MCF 10A (cell line): ENCODE measurements around the gene LPP. TPM values are rescaled to one million over a fixed set of nuclear protein-coding genes. Genes with fewer than 3 reads are reported as not detected.

Experiments
- BruUV-seq: library from RNA; stranded (reverse); fragments of 400-500 nt; replicated peaks from 2 replicates; lab custom pipeline; 2021; lab: Mats Ljungman, UMichigan
- CTCF ChIA-PET: fragments of 300-600 bp; sonication (Branson Sonifier 250); formaldehyde crosslinking; extraction: SDS; loops from one replicate; lab custom pipeline; 2021; ENCODE audit warnings: antibody characterized with exemption, inconsistent platforms; lab: Yijun Ruan, JAX
- POLR2A ChIA-PET: fragments of 300-600, 350-650 bp; sonication (Branson Sonifier 250); formaldehyde crosslinking; extraction: SDS; loops from one replicate; lab custom pipeline; 2020; ENCODE audit warnings: antibody characterized with exemption, inconsistent platforms; lab: Yijun Ruan, JAX
- DNase-seq: peaks from one replicate; pipeline ENCODE4 v3.0.0-alpha.2; 2018; ENCODE audit not compliant: unreplicated experiment
- H3K27ac Mint-ChIP-seq: one replicate; pipeline ENCODE4 v1.8.0; 2022; ENCODE audit warnings: mild to moderate bottlenecking, low read depth, mixed read lengths; ENCODE audit not compliant: unreplicated experiment
- H3K27me3 Mint-ChIP-seq: one replicate; pipeline ENCODE4 v1.8.0; 2022; ENCODE audit warnings: mixed read lengths; ENCODE audit not compliant: insufficient read depth, unreplicated experiment
- H3K36me3 Mint-ChIP-seq: one replicate; pipeline ENCODE4 v1.8.0; 2022; ENCODE audit warnings: mild to moderate bottlenecking, moderate library complexity, mixed read lengths; ENCODE audit not compliant: insufficient read depth, unreplicated experiment
- H3K4me1 Mint-ChIP-seq: one replicate; pipeline ENCODE4 v1.8.0; 2022; ENCODE audit warnings: mixed read lengths; ENCODE audit not compliant: insufficient read depth, unreplicated experiment
- H3K4me3 Mint-ChIP-seq: one replicate; pipeline ENCODE4 v1.8.0; 2022; ENCODE audit warnings: mild to moderate bottlenecking, moderate library complexity, mixed read lengths; ENCODE audit not compliant: unreplicated experiment
- H3K9me3 Mint-ChIP-seq: one replicate; pipeline ENCODE4 v1.8.0; 2022; ENCODE audit warnings: mixed read lengths; ENCODE audit not compliant: unreplicated experiment
- intact Hi-C: fragments of 100-400 bp; cut with micrococcal nuclease; formaldehyde crosslinking; loops from 2 replicates; pipeline ENCODE4 v1.14.1; 2022
- total RNA-seq: library from RNA; stranded (reverse); gene quantifications from 2 replicates; pipeline ENCODE4 v1.2.3, GENCODE V29; 2022
- TF ChIP-seq, protein P1 (sequence below): fragments of 200-600 bp; IDR thresholded peaks from one replicate; pipeline ENCODE4 v1.8.0; 2022; ENCODE audit warnings: antibody characterized with exemption, mild to moderate bottlenecking; ENCODE audit not compliant: unreplicated experiment

LPP gene
- total RNA-seq, 1 experiment from 2014 or later, result 117 TPM

DNA sequence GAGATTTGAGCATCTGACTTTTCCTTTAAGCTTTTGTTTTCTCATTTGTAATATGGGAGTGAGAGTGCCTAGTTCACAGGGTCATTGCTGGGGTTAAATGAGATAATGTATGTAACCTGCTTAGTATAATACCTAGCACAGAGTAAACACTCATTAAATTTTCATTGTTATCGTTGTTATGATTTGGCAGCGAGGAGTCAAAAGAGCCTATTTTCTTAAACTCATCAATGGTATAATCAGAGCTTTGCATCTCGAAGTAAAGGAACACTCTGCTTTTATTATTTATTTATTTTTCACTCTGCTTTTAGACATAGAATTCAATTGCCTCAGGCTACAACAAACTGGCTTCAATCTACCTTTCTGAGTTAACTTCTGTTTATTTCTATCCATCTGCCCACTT is 52.8 kb downstream of the LPP start:
- no TSS peak for BruUV-seq
- no peak for DNase-seq
- intact Hi-C loops, result no loop called here
- ChIA-PET POLR2A (interaction anchor here (0.5 kb wide), 1 partner anchor 289 kb away, joined by 3 read pairs; no protein-coding TSS in a partner anchor), CTCF (interaction anchor here (0.6 kb wide), 2 partner anchors 123 to 616 kb away, joined by 3 read pairs; no protein-coding TSS in a partner anchor)
- no peaks in the 10 kb centered on the region for H3K9me3 Mint-ChIP-seq
- no peak overlapping the region for H3K4me3 Mint-ChIP-seq
- no peaks in the 10 kb centered on the region for H3K27me3 Mint-ChIP-seq
- peaks cover 12% of the 10 kb centered on the region for H3K36me3 Mint-ChIP-seq
- H3K4me1 Mint-ChIP-seq, result no peaks in the 10 kb centered on the region
- no peak overlapping the region for H3K27ac Mint-ChIP-seq
- TF ChIP-seq, protein P1, sequence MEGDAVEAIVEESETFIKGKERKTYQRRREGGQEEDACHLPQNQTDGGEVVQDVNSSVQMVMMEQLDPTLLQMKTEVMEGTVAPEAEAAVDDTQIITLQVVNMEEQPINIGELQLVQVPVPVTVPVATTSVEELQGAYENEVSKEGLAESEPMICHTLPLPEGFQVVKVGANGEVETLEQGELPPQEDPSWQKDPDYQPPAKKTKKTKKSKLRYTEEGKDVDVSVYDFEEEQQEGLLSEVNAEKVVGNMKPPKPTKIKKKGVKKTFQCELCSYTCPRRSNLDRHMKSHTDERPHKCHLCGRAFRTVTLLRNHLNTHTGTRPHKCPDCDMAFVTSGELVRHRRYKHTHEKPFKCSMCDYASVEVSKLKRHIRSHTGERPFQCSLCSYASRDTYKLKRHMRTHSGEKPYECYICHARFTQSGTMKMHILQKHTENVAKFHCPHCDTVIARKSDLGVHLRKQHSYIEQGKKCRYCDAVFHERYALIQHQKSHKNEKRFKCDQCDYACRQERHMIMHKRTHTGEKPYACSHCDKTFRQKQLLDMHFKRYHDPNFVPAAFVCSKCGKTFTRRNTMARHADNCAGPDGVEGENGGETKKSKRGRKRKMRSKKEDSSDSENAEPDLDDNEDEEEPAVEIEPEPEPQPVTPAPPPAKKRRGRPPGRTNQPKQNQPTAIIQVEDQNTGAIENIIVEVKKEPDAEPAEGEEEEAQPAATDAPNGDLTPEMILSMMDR, result no peak

DNA sequence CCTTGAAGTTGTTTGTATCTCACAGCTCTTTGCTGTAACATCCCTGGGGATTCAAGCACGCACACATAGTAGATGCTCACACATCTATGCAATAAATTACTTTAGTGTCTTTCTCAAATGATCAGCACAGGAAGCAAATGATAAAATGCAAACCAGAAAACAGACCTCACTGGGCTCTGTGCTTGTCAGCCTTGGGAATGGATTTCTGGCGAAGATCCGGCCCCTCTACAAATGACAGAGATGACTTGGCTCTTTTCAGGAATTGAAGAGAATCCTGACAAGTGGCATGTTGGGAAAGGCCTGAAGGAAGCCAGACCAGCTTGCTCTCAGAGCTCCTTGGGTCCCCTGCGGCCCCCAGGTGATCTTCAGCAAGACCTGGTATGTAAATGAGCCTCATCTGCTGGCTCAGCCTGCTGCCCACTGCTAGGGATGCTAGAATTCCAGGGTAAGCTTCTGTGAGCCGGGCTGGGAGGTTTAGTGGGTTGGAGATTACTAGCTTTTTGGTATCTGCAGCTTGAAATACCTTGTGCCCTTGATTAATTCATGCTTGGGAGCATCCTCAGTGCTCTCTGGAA is 54.1 kb downstream of the LPP start:
- ChIA-PET CTCF (interaction anchor here (0.7 kb wide), 1 partner anchor 30 kb away, joined by 3 read pairs; no protein-coding TSS in a partner anchor), POLR2A (interaction anchor here (0.5 to 0.7 kb wide), 2 partner anchors 54 to 61 kb away, joined by 4 read pairs; no protein-coding TSS in a partner anchor)
- intact Hi-C loops, result no loop called here
- Mint-ChIP-seq H3K4me1 (no peaks in the 10 kb centered on the region), H3K4me3 (no peak overlapping the region), H3K36me3 (peaks cover 9% of the 10 kb centered on the region), H3K27me3 (no peaks in the 10 kb centered on the region), H3K27ac (no peak overlapping the region), H3K9me3 (no peaks in the 10 kb centered on the region)
- TF ChIP-seq, protein P1, result no peak
- no peak for DNase-seq
- BruUV-seq, result no TSS peak

DNA sequence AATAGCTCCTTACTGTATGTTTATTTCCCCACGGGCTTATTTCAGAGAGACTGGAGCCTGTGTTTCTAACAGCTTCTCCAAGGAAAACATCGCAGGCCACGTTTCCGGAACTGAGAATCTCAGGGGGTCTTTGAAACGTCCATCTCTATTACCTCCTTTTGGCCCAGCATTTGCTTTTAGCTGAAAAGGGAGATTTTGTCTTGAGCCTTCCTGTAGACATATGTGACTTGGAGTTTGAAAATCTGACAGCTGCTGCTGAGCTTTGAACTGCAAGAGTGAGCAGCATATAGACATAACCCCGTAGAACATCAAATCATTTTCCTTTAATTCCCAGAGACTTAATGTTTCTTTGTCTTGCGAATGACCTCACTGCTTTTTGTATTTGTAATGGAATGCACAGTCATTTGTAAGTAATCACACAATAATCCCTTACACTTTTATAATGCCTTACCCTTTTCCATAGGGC is 54.6 kb downstream of the LPP start:
- intact Hi-C loops, result no loop called here
- no TSS peak for BruUV-seq
- H3K4me3 Mint-ChIP-seq, result no peak overlapping the region
- H3K27ac Mint-ChIP-seq, result no peak overlapping the region
- peaks cover 13% of the 10 kb centered on the region for H3K36me3 Mint-ChIP-seq
- TF ChIP-seq, protein P1, result no peak
- no peaks in the 10 kb centered on the region for H3K4me1 Mint-ChIP-seq
- ChIA-PET POLR2A (interaction anchor here (0.7 kb wide), 1 partner anchor 61 kb away, joined by 4 read pairs; no protein-coding TSS in a partner anchor), CTCF (interaction anchor here (0.7 kb wide), 1 partner anchor 31 kb away, joined by 3 read pairs; no protein-coding TSS in a partner anchor)
- H3K27me3 Mint-ChIP-seq, result no peaks in the 10 kb centered on the region
- DNase-seq, result no peak
- no peaks in the 10 kb centered on the region for H3K9me3 Mint-ChIP-seq

DNA sequence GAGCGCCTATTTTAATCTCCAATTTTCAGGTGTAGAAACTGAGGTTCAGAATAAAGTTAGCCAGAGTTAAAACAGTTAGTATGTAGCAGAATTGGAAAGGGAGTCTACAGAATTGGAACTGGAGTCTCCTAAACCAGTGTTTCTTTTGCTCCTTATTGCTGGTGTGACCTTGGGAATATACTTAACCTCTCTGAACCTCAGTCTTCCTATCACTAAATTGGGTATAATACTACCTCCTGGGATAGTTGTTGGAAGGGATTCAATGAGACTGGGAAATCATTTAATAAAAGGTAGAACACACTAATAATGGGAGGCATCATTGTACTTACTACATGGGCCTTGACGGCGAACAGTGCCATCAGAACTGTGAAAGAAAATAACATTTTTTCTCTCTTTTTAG is 55.1 kb downstream of the LPP start:
- H3K27me3 Mint-ChIP-seq, result no peaks in the 10 kb centered on the region
- no peaks in the 10 kb centered on the region for H3K9me3 Mint-ChIP-seq
- TF ChIP-seq, protein P1, result no peak
- no peak overlapping the region for H3K4me3 Mint-ChIP-seq
- intact Hi-C loops, result no loop called here
- CTCF ChIA-PET, result interaction anchor here (0.7 kb wide), 1 partner anchor 31 kb away, joined by 3 read pairs; no protein-coding TSS in a partner anchor
- no TSS peak for BruUV-seq
- peaks cover 18% of the 10 kb centered on the region for H3K36me3 Mint-ChIP-seq
- H3K4me1 Mint-ChIP-seq, result no peaks in the 10 kb centered on the region
- no peak overlapping the region for H3K27ac Mint-ChIP-seq
- DNase-seq, result no peak
- POLR2A ChIA-PET, result no interaction called here
